IPS-NIHi7 (cell line): Measurements from ENCODE around the gene HNRNPR.
"Not testable (repeated sequence)": the region's sequence is repeated elsewhere in the genome, so short reads cannot be mapped to it uniquely, and the experiment has no call there.

Experiments used
- DNase-seq: peaks from one replicate; pipeline ENCODE4 v3.0.0; 2012; ENCODE audit warnings: mixed read lengths; ENCODE audit errors: extremely low spot score

HNRNPR gene

GRCh38 chr1:23331713-23332112 lies 12.4 kb downstream of the HNRNPR start:
- no peak for DNase-seq

DNA sequence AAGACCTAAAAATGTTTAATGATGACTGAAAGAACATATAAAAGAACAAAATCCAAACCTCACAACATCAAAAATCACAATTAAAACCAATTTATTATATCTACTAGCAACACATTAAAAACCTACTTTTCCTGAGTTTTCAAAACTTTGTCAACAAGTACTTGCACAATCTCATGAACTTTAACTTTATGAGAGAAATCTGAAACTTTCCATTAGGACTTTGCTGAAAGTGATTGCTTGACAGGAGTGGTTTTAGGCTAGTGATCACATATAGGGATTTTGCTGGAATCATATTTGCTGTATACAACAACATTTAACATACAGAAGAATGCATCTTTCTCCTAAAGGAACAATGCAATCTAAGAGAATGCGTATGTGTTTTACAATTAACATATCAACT lies 13.2 kb downstream of the HNRNPR start:
- DNase-seq, result no peak

- DNase-seq, result no peak
These were observed 18.7 kb downstream of the HNRNPR start for GRCh38 chr1:23325393-23325792.

- no peak for DNase-seq
These were observed 21.3 kb downstream of the HNRNPR start for GRCh38 chr1:23322770-23323169.

- DNase-seq, result not testable (repeated sequence)
These were observed 33.8 kb downstream of the HNRNPR start for GRCh38 chr1:23310280-23310679.

DNA sequence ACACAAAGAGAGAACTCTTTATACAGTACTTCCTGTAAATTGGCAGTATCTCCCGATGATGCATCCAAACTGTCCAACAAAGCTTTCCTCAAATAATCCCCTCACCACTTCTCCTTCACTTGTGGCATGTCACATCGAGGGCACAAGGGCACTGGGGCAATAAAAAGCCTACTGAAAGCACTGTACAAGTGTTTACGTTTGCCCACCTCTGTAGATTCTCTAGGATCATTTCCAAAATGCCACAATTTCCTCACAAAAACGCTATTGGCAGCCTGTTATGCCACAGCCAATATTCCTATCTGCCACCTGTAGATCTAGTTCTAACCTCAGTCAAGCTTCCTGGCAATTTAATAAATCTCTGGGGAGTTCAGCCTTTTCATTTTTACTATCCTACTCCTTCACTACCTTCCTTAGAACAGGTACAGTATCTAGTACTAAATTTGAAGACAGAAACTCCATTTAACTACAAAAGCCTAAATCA lies 39.9 kb downstream of the HNRNPR start:
- DNase-seq, result no peak

GRCh38 chr1:23303524-23303923 lies 40.6 kb downstream of the HNRNPR start:
- DNase-seq, result no peak

GRCh38 chr1:23296931-23297330 lies 47.2 kb downstream of the HNRNPR start:
- no peak for DNase-seq

DNA sequence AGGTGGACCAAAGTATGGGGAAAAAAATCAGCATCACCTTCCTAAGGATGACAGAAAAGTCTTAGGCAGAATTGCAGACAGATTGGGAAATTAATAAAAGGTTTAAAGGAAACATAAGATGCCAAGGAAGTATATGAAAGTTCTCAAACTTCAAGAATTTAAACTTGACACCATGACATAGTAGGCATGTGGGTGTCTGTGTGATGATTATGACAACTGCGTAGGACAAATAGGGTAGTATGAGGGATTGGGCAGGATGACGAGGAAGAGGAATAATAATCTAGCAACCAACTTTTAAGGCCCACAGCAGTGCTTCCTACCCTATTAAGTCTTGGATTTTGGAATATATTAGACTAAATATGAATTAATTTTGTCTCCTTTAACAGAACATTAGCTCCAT lies 52.4 kb downstream of the HNRNPR start:
- DNase-seq, result no peak

DNA sequence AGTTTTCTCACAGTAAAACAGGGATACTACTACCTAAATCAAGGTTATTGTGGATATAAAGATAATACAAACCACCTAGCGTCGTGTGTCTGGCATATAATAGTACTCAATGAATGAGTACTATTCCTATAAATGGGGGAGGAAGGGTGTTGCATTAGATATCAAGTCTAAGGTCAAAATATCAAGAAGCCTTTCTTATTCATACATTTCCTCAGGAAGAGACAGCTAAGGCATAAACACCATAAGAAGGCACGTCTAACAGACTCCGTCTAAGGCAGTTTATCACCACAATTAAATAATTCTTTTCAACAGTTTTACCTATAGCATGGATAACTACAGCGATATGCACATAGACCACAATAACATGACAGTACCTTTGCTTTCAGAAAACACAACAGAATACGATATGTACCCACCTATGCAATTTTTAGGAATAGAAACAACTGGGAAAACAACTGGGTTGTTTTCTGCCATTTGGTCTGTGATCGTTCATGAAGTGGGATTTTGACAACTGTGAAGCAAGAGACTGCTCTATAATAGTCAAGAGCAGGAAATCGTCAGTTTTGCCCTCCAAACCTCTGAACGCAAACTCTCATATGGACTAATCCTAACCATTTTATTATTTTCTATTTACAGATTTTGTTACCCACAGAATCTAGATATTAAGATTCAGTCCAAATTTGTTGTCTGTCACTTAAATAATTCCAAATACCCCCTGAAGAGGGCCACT lies 53.1 kb downstream of the HNRNPR start:
- no peak for DNase-seq

DNA sequence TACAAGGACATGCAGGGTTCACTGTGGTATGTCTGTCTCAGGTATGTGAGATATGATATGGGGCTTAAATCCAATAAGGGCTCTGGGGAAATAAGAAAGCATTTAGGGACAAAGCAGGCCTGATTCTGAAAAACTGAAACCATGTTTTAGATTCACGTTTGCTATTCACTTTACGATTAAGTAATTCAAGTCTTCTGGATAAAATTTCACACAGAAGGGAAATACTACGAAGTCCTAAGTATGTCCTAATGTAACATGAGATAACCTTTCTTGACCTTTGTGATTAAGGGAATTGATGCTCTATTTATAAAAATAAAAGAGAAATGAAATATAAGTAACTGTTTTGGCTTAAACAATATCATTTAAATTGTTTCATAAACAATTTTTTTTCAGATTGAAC lies 55.4 kb downstream of the HNRNPR start:
- DNase-seq, result no peak

DNA sequence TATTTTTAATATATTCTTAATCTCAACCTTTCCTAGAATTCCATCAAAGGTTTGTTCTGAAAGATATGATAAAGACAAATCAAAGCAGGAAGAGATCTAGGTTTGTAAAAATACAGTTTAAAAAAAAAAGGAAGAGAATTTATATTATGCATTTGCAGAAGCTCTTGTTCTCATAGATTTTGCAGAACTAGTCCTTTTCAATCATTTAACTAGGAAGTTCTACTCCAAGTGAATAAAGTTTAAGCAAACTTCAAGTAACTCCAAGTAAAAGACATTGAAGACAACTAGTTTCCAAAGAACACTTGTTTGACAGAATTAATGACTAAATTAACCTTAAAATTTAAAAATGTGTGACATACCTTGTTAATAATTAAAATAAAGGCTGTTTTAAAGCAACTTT lies 55.9 kb downstream of the HNRNPR start:
- no peak for DNase-seq

GRCh38 chr1:23286401-23286800 lies 57.7 kb downstream of the HNRNPR start:
- no peak for DNase-seq

DNA sequence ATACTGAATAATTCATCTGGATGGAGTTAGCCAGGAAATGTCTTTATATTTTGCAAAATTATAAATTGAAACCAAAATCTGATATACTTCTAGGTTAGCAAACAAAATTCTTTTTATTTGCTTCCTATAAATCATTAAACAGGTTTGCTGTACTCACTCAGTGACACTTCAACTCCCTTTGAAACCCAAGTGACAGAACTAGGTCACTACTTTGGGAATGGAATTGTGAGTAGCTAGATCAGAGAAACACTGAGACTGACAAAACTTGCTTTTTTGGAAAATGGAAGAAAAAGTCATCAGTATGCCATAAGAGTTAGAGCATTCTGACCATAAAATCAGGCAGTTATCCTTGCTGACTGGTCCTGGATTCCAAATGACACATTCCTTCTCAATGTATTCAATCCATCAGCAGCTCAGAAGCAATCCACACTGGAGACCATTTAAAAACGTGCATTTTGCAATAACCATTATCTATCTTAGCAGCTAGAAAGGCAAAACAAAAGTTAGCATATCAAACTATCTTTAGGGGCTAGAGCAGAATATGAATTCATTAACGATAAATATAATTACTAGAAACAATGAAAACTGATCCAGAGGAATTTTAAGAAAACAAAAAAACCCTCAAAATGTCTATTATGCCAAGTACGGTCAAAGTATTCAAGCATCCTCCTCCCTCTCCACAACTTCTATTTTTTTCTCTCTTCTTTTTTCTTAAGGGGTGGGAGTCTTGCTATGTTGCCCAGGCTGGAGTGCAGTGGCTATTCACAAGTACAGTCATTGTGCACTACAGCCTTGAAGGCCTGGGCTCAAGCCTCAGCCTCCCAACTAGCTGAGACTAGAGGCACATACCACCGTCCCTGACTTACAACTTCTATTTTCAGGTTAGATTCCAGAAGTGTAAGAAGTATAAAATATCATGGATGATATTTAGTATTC lies 60.1 kb downstream of the HNRNPR start:
- DNase-seq, result no peak

DNA sequence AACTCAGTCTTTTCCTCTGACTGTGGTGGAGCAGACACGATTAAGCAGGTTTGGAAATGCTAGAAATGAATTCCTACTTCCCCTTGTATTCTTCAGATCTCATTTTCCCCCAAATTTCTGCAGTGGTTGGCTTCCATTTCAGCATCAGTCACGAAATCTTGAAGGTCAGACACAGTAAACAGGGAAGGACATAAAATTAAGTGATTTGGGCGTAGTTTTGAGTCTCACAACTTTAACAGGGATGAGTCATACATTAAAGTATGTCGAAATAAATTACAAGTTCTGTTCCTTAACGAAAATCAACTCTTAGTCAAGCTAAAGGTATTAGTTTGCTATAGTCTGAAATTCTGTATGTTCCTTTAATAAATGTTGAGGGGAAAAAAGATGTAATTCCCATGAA lies 61.1 kb downstream of the HNRNPR start:
- no peak for DNase-seq

- no peak for DNase-seq
These were observed 65.4 kb downstream of the HNRNPR start for GRCh38 chr1:23278717-23279116.

GRCh38 chr1:23276531-23276930 lies 67.6 kb downstream of the HNRNPR start:
- no peak for DNase-seq

- no peak for DNase-seq
These were observed 70.0 kb downstream of the HNRNPR start for GRCh38 chr1:23274134-23274505.

- no peak for DNase-seq
These were observed 70.5 kb downstream of the HNRNPR start for GRCh38 chr1:23273450-23274133.

GRCh38 chr1:23263380-23263887 lies 80.7 kb downstream of the HNRNPR start:
- peak; percentile 17 for DNase-seq

- not testable (repeated sequence) for DNase-seq
These were observed 86.0 kb downstream of the HNRNPR start for GRCh38 chr1:23258082-23258481.

DNA sequence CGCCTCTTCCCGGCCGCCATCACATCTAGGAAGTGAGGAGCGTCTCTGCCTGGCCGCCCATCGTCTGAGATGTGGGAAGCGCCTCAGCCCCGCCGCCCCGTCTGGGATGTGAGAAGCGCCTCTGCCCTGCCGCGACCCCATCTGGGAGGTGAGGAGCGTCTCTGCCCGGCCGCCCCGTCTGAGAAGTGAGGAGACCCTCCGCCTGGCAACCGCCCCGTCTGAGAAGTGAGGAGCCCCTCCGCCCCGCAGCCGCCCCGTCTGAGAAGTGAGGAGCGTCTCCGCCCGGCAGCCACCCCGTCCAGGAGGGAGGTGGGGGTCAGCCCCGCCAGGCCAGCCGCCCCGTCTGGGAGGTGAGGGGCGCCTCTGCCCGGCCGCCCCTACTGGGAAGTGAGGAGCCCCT lies 86.7 kb downstream of the HNRNPR start:
- not testable (repeated sequence) for DNase-seq
